WTC11 (cell line): ENCODE measurements around the gene ZBTB47.

Source experiments
- ATF6 ChIP-seq: sonication (generic); formaldehyde crosslinking; IDR thresholded peaks from 2 replicates; pipeline ENCODE4 v1.8.1; 2023; ENCODE audit warnings: mild to moderate bottlenecking, missing genetic modification reagents
- CTCF ChIP-seq: fragments of 200-600 bp; IDR thresholded peaks from 2 replicates; pipeline ENCODE4 v1.8.0; 2022; ENCODE audit warnings: antibody characterized with exemption
- FOXK1 ChIP-seq: sonication (generic); formaldehyde crosslinking; IDR thresholded peaks from 2 replicates; pipeline ENCODE4 v1.8.0; 2022; ENCODE audit warnings: mild to moderate bottlenecking, moderate library complexity, missing genetic modification reagents
- JUN ChIP-seq: sonication (generic); formaldehyde crosslinking; IDR thresholded peaks from 2 replicates; pipeline ENCODE4 v1.8.0; 2023; ENCODE audit warnings: mild to moderate bottlenecking, missing genetic modification reagents
- NR2C2 ChIP-seq: sonication (generic); formaldehyde crosslinking; IDR thresholded peaks from 2 replicates; pipeline ENCODE4 v1.8.0; 2022; ENCODE audit warnings: mild to moderate bottlenecking, missing genetic modification reagents
- PREB ChIP-seq: sonication (generic); formaldehyde crosslinking; IDR thresholded peaks from 2 replicates; pipeline ENCODE4 v1.8.1; 2022; ENCODE audit warnings: mild to moderate bottlenecking, missing genetic modification reagents, moderate library complexity, borderline replicate concordance
- SP1 ChIP-seq: sonication (generic); formaldehyde crosslinking; conservative IDR thresholded peaks from 2 replicates; pipeline ENCODE4 v1.8.1; 2022; ENCODE audit warnings: missing genetic modification reagents
- TF ChIP-seq, protein P1 (sequence below): sonication (generic); formaldehyde crosslinking; IDR thresholded peaks from 2 replicates; pipeline ENCODE4 v1.8.1; 2023; ENCODE audit warnings: mild to moderate bottlenecking, missing genetic modification reagents, moderate library complexity
- TF ChIP-seq, protein P2 (sequence below): fragments of 250-450 bp; sonication (Bioruptor Pico); IDR thresholded peaks from 2 replicates; pipeline ENCODE4 v1.9.0; 2021; ENCODE audit warnings: mild to moderate bottlenecking
- TF ChIP-seq, protein P3 (sequence below): sonication (generic); formaldehyde crosslinking; conservative IDR thresholded peaks from 2 replicates; pipeline ENCODE4 v1.8.1; 2023; ENCODE audit warnings: mild to moderate bottlenecking, low read depth, missing genetic modification reagents, moderate library complexity
- TF ChIP-seq, protein P4 (sequence below): sonication (generic); formaldehyde crosslinking; IDR thresholded peaks from 2 replicates; pipeline ENCODE4 v1.8.1; 2023; ENCODE audit warnings: mild to moderate bottlenecking, missing genetic modification reagents, moderate library complexity

DNA sequence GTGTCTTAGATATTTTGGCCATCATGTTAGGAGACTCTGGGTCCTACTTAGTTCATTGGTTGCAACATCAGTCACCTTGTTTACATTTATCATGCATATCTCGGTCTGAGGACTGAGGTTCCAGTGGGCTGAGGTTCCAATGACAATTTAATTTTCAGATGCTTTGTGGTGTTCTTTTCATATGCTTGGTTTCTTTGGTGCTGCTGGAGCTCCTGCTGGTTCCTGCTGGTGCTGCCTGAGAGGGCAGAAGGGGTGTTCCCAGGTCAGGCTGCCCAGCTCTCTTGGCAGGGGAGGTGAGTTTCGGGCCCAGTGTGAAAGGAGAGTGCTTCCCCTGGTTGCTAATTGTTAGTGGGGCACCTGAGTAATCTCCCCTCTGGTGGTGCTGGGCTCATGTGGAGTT is 24.9 kb downstream of the ZBTB47 start:
- TF ChIP-seq JUN, result no peak
- no peak for TF ChIP-seq CTCF
- TF ChIP-seq, protein P1, sequence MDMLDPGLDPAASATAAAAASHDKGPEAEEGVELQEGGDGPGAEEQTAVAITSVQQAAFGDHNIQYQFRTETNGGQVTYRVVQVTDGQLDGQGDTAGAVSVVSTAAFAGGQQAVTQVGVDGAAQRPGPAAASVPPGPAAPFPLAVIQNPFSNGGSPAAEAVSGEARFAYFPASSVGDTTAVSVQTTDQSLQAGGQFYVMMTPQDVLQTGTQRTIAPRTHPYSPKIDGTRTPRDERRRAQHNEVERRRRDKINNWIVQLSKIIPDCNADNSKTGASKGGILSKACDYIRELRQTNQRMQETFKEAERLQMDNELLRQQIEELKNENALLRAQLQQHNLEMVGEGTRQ (CRISPR knock-in tag), result no peak
- no peak for TF ChIP-seq ATF6 (CRISPR knock-in tag)
- TF ChIP-seq, protein P2, sequence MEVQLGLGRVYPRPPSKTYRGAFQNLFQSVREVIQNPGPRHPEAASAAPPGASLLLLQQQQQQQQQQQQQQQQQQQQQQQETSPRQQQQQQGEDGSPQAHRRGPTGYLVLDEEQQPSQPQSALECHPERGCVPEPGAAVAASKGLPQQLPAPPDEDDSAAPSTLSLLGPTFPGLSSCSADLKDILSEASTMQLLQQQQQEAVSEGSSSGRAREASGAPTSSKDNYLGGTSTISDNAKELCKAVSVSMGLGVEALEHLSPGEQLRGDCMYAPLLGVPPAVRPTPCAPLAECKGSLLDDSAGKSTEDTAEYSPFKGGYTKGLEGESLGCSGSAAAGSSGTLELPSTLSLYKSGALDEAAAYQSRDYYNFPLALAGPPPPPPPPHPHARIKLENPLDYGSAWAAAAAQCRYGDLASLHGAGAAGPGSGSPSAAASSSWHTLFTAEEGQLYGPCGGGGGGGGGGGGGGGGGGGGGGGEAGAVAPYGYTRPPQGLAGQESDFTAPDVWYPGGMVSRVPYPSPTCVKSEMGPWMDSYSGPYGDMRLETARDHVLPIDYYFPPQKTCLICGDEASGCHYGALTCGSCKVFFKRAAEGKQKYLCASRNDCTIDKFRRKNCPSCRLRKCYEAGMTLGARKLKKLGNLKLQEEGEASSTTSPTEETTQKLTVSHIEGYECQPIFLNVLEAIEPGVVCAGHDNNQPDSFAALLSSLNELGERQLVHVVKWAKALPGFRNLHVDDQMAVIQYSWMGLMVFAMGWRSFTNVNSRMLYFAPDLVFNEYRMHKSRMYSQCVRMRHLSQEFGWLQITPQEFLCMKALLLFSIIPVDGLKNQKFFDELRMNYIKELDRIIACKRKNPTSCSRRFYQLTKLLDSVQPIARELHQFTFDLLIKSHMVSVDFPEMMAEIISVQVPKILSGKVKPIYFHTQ, result no peak
- TF ChIP-seq SP1, result no peak
- no peak for TF ChIP-seq NR2C2 (CRISPR knock-in tag)
- TF ChIP-seq FOXK1 (CRISPR knock-in tag), result no peak
- no peak for TF ChIP-seq PREB (CRISPR knock-in tag)
- TF ChIP-seq, protein P3, sequence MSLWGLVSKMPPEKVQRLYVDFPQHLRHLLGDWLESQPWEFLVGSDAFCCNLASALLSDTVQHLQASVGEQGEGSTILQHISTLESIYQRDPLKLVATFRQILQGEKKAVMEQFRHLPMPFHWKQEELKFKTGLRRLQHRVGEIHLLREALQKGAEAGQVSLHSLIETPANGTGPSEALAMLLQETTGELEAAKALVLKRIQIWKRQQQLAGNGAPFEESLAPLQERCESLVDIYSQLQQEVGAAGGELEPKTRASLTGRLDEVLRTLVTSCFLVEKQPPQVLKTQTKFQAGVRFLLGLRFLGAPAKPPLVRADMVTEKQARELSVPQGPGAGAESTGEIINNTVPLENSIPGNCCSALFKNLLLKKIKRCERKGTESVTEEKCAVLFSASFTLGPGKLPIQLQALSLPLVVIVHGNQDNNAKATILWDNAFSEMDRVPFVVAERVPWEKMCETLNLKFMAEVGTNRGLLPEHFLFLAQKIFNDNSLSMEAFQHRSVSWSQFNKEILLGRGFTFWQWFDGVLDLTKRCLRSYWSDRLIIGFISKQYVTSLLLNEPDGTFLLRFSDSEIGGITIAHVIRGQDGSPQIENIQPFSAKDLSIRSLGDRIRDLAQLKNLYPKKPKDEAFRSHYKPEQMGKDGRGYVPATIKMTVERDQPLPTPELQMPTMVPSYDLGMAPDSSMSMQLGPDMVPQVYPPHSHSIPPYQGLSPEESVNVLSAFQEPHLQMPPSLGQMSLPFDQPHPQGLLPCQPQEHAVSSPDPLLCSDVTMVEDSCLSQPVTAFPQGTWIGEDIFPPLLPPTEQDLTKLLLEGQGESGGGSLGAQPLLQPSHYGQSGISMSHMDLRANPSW (CRISPR knock-in tag), result no peak
- TF ChIP-seq, protein P4, sequence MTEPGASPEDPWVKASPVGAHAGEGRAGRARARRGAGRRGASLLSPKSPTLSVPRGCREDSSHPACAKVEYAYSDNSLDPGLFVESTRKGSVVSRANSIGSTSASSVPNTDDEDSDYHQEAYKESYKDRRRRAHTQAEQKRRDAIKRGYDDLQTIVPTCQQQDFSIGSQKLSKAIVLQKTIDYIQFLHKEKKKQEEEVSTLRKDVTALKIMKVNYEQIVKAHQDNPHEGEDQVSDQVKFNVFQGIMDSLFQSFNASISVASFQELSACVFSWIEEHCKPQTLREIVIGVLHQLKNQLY (CRISPR knock-in tag), result no peak
